Stimulated activated CD4-positive, alpha-beta T cell treated with anti-CD3 and anti-CD28 coated beads, Interleukin-12 subunit alpha, Interleukin-12 subunit beta, amount 100 ng/mL, for 48 hours (primary cell): ENCODE results near the gene RREB1.

Experiments
- DNase-seq, 3 donors: peaks; one replicate each; pipeline ENCODE4 v3.0.0-alpha.2; 2020; ENCODE audit warnings: low read depth in 2 of 3, low spot score in 1 of 3

The RREB1 gene

DNA sequence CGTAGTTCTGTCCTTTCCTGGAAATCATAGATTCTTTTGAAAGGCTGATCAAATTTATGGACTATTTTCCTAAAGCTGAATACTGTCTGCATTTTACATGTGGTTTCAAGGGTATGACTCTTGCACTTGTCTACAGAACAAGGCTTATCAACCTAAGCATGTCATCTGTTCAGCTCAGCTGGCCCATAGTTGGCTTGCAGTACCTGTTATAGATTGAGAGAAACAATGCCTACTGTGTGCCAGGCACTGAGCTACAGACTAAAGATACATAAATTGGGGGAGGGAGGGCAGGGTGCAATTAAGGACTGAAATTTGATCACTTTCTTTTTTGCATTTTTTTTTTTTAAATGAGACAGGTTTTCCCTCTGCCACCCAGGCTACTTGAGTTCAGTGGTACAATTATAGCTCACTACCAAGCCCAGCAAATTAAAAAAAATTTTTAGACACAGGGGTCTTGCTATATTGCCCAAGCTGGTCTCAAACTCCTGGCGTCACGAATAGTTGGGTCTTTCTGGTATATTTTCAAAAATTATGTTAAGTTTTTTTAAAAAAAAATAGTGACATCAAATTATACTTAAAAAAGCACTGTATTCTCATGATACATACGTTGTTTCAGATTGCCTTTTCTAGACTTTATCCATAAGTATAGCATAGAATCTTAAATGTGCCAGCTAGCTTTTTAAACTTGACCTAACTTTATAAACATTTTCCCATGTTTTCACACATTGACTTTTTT lies 52.2 kb downstream of the RREB1 start:
- DNase-seq: no peak

DNA sequence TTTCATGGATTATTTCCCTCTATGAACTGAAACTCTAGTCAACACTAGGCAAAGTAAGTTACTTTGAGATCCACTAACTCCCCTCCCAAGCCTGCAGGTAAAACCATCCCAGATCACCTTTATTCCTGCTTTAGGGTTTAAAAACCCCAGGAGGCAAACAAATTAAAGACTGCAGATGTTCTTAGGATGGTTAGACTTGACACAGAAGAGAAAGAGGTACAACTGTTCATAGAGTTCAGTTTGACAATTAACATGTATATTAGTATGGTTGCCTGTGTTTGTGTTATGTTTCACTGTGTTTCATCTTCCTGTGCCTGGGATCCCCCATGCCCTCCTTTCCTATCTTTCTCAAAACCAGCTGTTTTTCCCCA lies 53.5 kb downstream of the RREB1 start:
- DNase-seq: no peak

DNA sequence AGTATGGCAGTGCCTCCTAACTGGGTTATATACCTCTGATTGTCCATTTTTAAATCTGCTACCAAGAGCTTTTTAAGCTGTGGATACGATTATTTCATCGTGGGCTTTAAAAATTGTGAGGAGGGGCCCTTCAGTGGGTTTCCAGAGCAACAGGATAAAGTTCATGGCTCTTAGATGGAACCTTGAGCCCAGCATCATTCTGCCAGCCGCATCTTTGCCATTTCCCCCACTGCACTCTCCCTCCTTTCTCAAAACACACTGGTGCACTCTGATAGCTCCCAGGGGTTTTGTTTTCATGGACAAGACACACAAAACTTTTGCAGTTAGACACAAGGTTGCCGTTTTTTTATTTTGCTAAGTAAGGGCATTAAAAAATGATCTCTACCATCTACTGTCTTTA lies 54.1 kb downstream of the RREB1 start:
- no peak for DNase-seq

DNA sequence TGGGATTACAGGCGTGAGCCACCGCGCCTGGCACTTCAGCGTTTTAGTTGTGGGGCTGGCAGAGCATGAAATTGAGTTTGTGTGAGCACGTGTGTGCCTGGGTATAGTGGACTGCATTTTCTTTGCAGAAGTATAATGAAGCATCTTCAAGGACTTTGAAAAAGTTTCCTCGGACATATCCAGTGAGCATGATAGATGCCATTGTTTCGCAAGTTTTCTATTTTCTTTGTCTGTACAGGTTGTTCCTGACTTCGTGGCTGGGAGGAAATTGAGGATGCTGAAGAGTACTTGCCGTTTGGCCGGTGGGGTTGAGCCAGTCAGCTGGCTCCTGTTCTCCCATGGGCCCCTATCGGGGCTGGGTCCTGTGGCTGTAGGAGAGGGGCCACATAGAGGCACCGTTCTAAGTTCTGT lies 55.9 kb downstream of the RREB1 start:
- no peak for DNase-seq

DNA sequence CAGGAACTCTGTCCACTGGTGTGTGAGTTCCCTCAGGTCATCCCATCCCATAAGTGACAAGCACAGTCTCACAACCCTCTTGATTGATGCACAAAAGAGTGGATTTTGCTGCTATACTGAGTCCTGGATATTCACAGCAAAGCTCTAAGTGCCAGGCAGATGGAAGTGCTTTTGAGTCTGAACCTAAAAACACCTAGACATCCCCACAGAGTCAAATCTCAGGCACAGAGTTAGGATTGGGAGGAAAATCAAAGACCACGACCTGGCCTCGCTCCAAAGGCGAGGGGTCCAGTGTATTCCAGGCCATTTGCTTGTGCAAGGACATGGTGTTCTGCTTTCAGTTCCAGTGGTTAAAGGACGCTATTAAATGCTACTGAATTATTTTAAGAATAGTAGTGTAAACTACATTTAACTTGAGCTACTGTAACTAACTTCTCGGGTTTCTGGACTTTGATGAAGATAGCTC lies 56.8 kb downstream of the RREB1 start:
- DNase-seq: no peak

DNA sequence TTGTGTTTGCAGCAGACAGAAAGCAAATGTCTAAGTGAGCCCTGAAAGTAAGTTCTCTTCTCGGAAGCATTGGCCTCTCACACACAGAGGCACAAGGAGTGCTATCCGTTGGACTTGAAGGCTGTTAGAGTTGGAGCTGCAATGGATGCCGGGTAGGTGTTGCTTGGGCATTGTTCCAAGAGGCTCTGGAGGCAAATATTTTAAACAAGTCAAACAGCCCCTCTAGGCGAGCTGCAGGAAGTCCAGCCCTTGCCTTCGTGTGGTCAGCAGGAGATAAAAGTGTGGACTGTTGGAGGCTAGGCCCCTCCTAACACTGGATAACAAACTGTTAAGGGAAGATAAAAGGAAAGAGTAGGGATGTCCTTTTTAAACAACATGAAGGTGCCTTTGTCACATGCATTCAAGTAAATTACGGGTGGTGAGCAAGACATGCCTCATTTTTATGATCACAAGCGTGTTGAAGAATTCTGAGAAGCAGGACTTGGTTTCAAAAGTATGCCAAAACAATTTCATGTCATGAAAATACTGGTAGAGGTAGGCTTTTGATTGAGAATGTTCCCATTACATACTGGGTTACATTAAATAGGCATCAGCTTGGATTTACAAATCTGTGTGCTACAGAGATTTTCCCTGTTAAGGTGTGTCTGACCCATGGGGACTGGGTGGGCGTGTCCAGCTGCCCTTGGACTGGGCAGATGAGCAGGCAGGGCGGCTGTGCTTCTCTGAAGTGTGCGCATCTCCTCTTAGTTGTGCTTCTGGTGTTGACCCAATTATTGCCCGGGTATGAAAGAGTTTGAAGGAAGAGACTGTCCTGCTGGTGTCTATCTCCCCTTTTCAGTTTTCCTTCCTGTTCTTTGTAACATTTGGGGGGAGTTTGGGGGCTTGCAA lies 57.5 kb downstream of the RREB1 start:
- no peak for DNase-seq

DNA sequence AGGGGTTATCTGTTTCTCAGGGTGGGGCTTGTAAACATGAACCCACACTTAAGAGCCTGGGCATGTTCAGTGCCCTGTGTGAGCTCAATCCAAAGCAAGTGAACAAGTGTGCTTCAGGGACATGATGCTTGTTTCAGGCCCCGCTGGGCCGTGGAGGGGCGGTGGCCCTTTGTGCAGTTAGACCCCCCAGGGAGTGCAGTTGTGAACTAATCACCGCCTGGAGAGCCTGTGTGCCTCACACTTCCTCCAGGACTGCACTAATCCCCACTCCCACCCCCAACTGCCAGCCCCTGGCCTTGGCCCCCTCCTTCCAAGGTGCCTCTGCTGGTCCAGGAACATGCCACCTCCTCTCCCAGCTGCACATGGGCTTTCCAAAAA lies 58.1 kb downstream of the RREB1 start:
- no peak for DNase-seq

DNA sequence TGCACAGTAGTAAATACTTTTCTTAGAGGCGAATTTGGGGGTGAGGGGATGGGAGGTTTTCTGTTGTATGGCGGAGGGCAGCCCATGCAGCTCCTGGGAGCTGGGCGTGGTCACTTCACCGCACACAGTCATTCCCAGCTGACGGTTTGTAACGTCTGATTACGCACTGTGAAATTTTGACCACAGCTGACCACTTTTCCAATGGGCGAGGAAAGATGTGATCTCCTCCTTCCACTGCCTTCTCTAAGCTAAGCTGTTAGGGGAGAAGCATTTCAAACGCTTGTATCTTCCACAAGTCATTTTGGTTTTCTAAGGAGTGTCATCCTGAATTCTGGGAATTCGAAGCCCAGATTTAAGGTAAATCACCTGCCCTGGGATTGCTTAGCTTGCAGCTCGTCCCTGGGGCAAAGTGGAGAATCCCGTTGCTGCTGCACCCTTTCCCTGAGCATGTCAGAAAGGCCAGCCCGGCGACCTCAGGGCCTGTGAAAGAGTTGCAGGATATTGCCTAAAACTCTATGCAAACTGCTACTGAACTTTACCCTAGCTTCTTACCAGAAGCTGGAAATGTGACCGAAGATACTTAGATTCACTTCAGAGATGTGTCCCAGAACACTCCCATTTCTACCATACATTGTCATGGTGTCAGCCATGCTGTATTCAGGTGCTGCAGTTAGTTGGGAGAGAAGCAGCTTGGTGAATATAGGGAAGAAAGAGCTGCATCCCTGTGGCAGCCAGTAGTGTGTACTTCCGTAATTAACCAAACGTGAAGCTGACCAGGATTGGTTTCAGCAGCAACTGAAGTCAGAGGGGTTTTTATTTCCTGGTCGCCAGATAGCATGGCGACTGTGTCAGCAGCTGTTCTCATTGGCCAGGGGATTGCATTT lies 58.9 kb downstream of the RREB1 start:
- no peak for DNase-seq

DNA sequence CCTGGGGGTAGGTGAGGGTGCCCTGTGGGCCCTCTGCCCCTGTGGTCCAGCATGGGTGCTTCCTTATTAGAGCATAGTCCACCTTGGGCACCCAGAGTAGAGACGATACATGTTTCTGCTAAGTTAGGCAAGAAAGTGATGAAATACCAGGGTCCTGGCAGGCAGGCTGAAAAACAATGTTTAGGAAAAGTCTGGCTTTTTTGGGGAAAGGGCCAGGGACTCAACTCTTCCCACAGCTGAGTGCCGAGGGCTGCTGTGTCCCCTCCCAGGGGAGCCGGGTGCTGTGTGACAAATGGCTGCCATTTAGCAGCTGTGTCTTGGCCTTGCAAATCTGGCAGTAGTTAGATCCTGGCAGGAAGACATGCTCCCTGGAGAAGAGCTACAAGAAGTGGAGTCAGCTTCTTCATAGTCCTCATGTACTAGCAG lies 61.5 kb downstream of the RREB1 start:
- no peak for DNase-seq

DNA sequence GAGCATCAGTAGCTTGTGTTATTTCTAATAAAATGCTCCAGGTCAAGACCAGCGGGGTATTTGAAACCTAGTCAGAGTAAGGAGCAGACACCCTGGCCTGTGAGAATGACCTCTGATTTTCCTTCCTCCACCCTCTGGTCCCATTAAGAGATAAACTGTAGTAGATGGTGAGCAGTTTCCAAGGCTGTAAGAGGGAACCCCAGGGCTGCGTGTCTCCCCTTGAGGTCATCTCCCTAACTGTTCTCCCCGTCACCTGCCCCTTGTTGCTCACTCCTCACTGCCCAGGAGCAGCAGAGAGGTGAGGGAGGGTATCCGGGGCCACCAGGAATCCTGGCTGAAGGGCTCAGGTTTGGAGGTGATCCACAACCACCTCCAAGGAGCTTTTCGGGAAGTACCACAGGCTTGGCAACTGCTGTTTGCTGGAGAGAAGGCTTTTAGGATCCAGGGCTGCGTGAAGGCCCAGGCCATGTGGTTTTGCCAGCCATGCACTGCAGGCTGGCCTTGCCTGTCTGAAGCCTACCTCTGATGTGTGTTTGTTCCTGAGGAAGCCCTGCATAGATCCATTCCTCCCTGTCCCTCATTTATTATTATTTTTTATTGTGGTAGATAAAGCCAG lies 62.5 kb downstream of the RREB1 start:
- no peak for DNase-seq

DNA sequence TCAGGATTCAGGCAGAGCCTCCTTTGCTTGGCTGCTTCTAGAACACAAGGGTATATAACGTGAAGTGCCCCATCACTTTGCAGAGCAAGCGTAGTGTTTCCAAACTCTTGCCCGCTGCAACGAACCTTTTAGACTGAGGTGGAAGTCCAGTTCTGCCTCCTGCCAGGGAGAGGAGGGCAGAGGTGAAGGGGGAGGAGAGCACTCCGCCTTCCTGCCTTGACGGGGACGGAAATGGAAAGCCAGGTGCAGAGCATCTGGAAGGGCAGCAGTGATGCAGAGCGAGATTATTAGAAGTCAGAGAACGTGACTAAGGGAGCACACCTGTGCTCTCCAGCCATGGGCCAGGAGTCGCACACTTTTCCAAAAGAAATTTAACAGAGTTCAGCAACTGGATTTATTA lies 63.4 kb downstream of the RREB1 start:
- no peak for DNase-seq

DNA sequence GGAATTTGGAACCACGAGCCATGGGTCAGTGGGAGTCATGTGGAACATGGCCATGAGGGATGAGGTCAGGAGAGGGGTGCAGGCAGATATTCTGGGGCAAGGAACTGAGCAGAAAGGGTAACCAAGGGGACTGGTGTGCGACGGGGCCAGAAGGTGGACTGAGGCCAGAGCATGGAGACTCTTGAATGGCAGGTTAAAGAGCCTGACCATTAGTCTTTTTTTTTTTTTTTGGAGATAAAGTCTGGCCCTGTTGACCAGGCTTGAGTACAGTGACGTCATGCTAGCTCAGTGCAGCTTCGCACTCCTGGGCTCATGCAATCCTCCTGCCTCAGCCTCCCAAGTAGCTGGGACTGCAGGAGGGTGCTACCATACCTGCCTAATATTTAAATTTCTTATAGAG lies 64.0 kb downstream of the RREB1 start:
- DNase-seq: no peak

DNA sequence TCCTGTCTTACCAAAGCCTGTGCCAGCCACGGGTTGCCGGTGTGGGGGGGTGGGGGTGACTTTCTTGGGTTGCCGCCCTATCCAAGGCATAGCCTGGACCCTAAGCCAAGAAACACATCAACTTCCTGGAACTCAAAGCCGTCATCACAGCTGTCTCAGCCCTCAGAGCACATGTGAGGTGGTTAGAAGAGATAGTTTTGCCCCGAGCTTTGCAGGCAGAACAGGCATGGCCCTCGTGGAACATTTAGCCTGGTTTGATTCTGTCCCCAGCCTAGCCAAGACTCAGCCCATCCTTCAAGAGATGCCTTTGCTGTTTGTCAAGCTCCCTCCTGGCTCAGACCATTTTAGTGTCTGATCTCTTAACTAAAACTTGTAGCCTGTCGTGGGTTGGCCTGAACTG lies 64.9 kb downstream of the RREB1 start:
- DNase-seq: no peak

DNA sequence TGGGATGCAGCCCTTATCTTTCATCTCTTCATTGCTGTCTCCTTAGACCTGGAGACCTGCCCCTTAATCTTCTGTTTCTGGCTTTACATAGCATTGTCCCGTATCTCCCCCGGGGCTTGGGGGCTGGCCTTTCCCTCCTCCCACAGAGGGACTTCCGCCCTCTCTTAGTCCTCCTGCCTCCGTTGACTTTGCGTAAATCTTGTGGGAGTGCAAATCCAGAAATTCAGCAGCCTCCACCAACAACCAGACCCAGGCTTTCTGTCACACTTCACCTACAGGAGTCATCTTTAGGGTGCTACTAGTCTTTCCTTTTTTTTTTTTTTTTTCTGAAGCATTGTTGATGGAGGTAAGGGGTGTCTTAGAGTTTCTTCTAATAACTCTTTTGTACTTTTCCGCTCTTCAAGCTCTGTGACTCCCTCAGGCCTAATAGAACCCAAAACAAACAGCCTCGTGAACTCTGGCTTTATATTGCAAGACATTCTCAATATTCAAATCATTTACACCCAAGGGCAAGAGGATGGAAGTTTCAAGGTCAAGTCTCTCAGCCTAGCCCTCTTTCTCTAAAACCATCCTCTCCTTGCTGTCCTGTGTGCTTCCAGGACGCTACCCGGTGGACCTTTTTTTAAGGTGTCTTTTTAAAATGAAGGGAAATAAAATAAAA lies 66.2 kb downstream of the RREB1 start:
- no peak for DNase-seq

DNA sequence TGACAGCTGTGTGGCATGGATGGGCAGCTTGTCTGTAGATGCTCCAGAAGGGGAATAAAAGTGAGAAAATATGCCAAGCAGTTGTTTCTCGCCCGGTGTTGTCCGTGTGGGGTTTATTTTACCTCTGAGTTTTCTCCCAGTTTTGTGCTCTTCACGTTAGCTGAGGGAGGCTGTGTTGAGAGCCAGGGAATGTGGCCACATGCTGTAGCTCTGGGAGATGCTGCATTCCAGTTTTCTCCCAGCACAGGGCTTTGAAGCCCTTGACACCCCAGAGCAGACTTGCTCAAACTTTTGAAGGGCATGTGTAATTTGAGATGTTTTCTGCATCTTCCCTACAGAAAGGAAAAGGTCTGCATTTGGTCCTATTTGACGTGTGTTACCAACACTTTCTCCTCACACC lies 67.7 kb downstream of the RREB1 start:
- no peak for DNase-seq

DNA sequence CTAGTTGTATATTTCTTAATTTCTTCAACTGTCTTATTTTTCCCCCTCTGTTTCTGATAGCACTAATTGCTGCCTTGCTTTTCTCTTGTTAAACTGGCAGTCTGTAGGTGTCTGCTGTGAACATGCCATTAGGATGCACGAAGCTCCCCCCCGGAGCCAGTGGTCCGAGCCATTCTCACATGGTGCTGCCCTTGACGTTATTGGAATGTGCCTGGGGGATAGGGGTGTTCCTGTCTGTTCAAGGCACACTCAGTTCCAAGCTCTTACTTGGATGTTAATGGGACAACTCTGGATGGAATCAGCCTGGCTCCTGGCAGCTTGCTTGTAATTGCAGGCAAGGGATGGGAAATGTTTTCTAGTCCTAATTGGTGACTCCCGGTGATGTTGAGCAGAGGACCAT lies 68.4 kb downstream of the RREB1 start:
- no peak for DNase-seq

DNA sequence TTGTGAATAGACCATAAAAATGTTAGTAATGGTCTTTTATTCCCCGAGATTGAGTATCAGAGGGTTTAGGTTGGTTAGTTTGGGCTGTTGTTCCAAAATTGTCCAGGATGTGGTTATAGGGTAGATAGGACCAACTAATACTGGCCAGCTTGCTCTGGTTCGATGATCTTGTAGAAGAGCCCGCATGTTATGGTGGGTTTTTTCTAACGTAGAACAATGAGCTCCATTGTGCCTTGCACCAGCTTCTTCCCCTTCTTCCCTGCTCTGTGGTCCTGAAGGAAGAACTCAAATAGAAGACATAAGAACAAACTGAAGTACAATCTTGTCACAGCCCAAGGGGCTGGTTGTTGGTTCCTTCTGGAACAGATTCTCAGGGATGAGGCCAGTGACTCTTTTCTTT lies 70.5 kb downstream of the RREB1 start:
- no peak for DNase-seq

DNA sequence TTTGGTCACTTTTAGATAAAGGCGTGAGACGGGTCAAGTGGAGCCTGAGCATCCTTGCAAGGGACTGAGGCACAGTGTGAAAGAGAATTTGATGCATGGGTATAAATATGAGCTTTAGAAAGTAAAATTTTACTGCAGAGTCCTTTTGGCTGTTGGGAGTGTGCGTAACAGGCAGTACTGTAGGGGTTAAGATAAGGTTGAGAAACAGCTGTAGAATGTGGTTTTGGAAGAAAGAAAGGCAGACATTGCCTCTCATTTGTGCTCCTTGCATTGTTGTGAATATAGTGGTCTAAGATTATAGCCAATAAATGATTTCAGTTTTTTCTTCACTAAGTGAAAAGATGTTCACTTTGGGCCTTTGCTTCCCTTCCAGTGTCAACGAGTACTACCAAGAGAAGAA lies 73.0 kb downstream of the RREB1 start:
- DNase-seq: no peak

DNA sequence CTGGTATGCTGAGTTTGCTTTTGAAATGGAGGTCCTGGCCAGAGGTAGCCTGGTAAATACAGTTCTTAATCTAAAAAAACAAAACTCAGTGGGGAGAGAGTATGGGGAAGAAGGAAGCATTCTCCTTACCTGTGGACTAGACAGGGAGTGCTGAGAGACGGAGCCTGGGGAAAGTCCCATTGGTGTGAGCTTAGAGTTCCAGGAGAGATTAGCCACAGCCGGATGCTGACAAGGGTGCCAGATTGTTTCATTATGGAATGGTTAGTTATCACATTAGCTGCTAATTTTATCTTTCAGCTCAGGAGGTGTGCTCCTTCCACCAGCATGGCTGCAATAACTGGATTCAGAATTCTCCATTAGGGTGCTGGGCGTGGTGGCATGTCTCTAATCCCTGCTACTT lies 75.9 kb downstream of the RREB1 start:
- no peak for DNase-seq

DNA sequence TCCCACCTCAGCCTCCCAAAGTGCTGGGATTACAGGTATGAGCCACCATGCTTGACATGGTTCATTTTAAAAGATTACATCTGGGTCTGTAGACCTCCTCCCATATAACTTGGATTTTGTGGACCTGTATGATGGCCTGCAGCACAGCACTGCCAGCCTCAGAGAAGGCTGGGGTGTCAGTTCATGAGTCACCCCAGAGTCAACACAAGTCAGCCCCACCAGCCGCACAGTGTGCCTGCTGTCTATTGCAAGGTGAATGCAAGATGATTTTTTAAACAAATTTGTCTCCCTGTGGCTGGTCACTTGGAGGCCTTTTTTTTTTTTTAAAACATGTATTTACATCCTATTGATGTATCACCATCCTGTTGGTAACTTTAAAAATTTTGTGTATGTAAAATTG lies 76.7 kb downstream of the RREB1 start:
- DNase-seq: no peak

DNA sequence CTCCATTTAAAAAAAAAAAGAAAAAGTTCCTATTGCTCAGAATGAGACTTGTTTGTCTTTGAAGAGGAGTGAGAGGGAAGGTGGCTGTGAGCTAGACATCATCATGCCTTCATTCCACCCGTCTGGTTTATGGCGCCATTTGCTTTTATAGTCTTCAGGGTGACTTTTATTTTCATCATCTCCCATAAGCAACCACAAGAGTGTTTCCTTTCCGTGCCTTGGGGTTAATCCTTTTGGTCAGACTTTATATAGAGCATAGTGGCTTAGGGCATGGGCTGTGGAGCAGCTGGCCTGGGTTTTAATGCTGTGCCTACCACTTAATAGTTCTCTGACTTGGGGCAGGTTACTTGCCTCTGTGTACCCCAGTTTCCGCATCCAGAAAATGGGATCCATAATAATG lies 77.8 kb downstream of the RREB1 start:
- DNase-seq: no peak
